HUES6 (cell line): ENCODE results near the gene SOX5.

Experiments
- H3K27ac ChIP-seq: 2 replicates; pipeline ENCODE4 v1.7.0; 2013; ENCODE audit warnings: low read depth, mild to moderate bottlenecking, low read length, inconsistent platforms
- H3K27me3 ChIP-seq: 2 replicates; pipeline ENCODE4 v1.6.1; 2013; ENCODE audit warnings: low read length; ENCODE audit not compliant: control insufficient read depth, insufficient read depth
- H3K36me3 ChIP-seq: 2 replicates; pipeline ENCODE4 v1.6.1; 2013; ENCODE audit warnings: low read length; ENCODE audit not compliant: control insufficient read depth, insufficient read depth
- H3K4me1 ChIP-seq: 2 replicates; pipeline ENCODE4 v1.6.1; 2013; ENCODE audit warnings: low read length; ENCODE audit not compliant: control insufficient read depth, insufficient read depth
- H3K4me3 ChIP-seq: 2 replicates; pipeline ENCODE4 v1.5.1; 2013; ENCODE audit warnings: low read depth, low read length
- H3K9ac ChIP-seq: one replicate; pipeline ENCODE4 v1.6.1; 2013; ENCODE audit warnings: mild to moderate bottlenecking, low read length
- H3K9me3 ChIP-seq: 2 replicates; pipeline ENCODE4 v1.6.1; 2013; ENCODE audit warnings: low read depth, low read length; ENCODE audit not compliant: control insufficient read depth, insufficient read depth

Gene SOX5

DNA sequence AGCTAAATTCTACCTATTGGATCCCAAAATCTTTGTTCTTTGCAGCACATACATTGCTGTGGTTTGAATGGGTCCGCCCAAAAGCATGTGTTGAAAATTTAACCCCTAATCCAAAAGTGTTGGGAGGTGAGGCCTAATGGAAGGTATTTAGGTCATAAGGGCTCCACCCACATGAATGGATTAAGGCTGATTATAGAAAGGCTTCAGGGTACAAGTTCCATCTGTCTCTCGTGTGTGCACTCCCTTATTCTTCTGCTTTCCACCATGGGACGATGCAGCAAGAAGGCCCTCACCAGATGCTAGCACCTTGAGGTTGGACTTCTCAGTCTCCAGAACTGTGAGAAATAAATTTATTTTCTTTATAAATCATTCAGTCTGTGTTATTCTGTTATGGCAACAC, 190.9 kb downstream of the SOX5 start:
- no peak overlapping the region for H3K9ac ChIP-seq
- peak overlapping the region; percentile 74 for H3K27ac ChIP-seq
- H3K27me3 ChIP-seq, result no peaks in the 10 kb centered on the region
- no peak overlapping the region for H3K4me3 ChIP-seq
- no peaks in the 10 kb centered on the region for H3K36me3 ChIP-seq
- peaks cover 53% of the 10 kb centered on the region for H3K4me1 ChIP-seq
- H3K9me3 ChIP-seq, result no peaks in the 10 kb centered on the region

DNA sequence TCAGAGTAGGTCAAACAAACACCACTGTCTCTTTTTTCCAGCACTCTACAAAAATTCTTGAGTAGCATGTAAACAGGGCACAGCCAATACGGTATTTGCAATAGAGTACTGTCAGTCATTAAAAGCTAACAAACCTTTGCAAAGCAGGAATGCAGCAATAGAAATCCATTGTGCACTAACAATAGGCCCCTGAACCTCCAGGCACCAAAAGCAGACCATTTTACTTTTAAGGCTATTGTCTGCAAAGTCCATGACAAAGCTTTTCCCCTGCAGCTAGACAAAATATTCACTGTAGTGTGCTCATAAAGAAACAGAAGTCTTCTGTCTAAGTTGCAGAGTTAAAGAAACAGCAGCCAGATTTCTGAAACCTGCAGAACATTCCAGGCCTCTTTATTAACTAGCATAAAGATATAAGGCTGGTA, 191.9 kb downstream of the SOX5 start:
- no peaks in the 10 kb centered on the region for H3K9me3 ChIP-seq
- H3K36me3 ChIP-seq, result no peaks in the 10 kb centered on the region
- H3K4me1 ChIP-seq, result peaks cover 58% of the 10 kb centered on the region
- no peaks in the 10 kb centered on the region for H3K27me3 ChIP-seq
- no peak overlapping the region for H3K9ac ChIP-seq
- H3K27ac ChIP-seq, result peak overlapping the region; percentile 87
- H3K4me3 ChIP-seq, result peak overlapping the region; percentile 16; the same call in 1 of the 2 replicates

DNA sequence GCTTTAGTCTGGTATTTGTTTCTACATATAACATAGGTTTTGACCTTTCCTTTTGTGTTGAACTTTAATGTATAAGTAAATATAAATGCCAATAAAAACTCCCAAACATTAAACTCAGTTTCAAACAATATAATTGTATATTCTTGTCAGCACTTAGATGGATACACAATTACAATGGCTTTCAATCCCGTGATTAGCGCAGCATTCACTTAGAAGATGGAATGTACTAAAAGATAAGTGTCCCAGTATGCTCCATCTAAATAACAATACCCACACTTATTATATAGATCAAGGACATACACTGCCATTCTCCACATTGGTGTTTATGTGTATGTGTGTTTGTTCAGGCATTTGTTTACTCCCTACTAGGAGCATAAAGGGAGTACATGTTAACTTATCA, 193.1 kb downstream of the SOX5 start:
- no peaks in the 10 kb centered on the region for H3K36me3 ChIP-seq
- H3K9ac ChIP-seq, result no peak overlapping the region
- H3K4me3 ChIP-seq, result no peak overlapping the region; the same call in 1 of the 2 replicates
- peak overlapping the region; percentile 87; the same call in 1 of the 2 replicates for H3K27ac ChIP-seq
- no peaks in the 10 kb centered on the region for H3K9me3 ChIP-seq
- no peaks in the 10 kb centered on the region for H3K27me3 ChIP-seq
- peaks cover 61% of the 10 kb centered on the region for H3K4me1 ChIP-seq

DNA sequence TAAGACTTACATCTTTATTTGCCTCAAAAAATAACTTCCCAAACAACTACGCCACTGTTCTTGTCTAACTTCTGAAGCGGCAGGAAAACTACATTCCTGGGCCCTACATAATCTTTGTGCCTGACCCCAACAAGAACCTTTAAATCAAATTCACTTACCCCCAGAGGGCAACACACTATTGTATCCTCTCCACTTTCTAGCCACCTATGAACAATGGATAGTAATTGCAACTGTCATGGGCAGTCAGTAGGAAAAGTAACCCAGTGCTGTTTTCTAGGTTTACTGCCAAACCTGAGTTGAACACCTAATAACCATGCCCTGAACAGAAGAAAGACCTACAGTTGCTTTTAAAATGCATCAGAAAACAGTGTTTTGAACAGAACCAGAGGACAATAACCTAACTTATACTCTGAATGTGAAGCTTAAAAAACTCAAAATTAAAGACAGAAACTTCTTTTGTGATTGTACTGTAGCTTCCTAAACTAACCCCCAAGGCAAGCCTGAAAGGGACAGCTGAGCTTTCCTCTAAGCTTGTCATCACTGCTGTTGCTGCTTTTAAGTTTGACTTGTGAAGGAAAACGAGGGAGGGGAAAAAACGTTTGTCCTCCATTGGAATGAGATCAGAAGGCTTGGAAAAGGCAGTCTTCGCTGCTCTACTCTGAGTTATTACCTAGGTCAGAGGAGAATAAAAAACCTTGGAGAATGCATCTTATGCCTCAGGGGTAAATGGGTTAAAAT, 195.7 kb downstream of the SOX5 start:
- Histone ChIP-seq H3K36me3 (no peaks in the 10 kb centered on the region), H3K4me1 (peaks cover 54% of the 10 kb centered on the region), H3K9ac (no peak overlapping the region), H3K9me3 (no peaks in the 10 kb centered on the region), H3K4me3 (no peak overlapping the region), H3K27me3 (no peaks in the 10 kb centered on the region), H3K27ac (0 out of 2 replicates have a peak overlapping the region, but pooled peaks have one; percentile 23)

DNA sequence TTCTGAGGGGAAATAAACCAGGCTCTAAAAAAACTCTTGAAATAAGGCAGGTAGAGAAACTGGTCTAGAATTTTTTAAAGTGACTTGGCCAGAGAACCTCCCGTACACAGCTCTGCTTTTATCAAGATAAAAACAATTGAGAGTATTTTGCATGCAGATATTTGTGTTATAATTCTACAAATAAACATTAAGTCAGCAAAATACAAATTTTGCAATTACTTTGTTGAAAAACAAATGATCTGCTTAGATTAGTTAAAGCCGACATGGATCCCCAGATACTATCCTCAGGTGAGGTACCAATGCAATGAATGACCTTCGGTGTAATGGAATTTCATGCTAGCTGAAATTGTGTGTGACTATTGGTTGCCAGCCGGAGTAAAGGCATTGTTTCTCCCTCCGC, 197.2 kb downstream of the SOX5 start:
- Histone ChIP-seq H3K4me3 (no peak overlapping the region), H3K4me1 (peaks cover 43% of the 10 kb centered on the region), H3K27me3 (no peaks in the 10 kb centered on the region), H3K27ac (no peak overlapping the region), H3K9ac (no peak overlapping the region), H3K9me3 (no peaks in the 10 kb centered on the region), H3K36me3 (no peaks in the 10 kb centered on the region)

DNA sequence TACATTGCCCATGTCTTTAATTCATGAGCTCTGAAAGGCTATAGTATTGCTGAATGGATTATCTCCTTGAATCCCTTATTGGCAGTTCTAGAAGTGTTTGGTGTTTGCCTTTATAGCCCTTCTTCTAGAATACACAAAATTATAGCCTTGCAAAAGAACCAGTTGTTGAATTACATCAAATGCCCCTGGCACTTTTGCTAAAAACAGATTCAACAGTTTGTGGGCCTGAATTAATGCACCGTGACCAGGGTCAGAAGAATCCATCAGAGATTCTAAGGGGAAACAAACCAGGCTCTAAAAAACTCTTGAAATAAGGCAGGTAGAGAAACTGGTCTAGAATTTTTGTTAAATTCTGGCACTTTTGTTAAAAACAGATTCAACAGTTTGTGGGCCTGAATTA, 197.8 kb downstream of the SOX5 start:
- no peak overlapping the region for H3K27ac ChIP-seq
- no peaks in the 10 kb centered on the region for H3K27me3 ChIP-seq
- H3K4me3 ChIP-seq, result no peak overlapping the region
- no peak overlapping the region for H3K9ac ChIP-seq
- no peaks in the 10 kb centered on the region for H3K9me3 ChIP-seq
- H3K36me3 ChIP-seq, result no peaks in the 10 kb centered on the region
- H3K4me1 ChIP-seq, result peaks cover 37% of the 10 kb centered on the region

DNA sequence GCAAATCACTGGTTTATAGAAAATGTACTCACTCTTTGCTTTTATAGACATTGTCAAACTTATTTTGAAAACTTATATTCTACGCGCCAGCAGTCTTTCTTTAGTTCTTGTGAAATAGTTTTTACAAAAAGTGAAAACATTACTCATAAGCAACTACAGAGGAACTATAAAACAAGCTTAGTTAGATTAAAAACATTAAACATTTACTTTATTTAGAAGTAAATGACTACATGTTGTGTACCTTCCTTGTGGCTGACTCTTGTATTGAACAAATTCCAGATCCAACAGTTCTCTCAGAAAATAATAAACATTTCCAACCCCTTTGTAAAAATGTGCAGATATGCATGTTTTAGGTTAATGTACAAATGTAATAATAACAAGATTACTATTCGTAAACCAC, 198.5 kb downstream of the SOX5 start:
- no peak overlapping the region for H3K4me3 ChIP-seq
- no peak overlapping the region for H3K27ac ChIP-seq
- H3K4me1 ChIP-seq, result peaks cover 30% of the 10 kb centered on the region
- H3K9ac ChIP-seq, result no peak overlapping the region
- H3K36me3 ChIP-seq, result no peaks in the 10 kb centered on the region
- no peaks in the 10 kb centered on the region for H3K27me3 ChIP-seq
- no peaks in the 10 kb centered on the region for H3K9me3 ChIP-seq

GRCh38 chr12:23744696-23745095, 204.8 kb downstream of the SOX5 start:
- H3K36me3 ChIP-seq, result no peaks in the 10 kb centered on the region
- no peaks in the 10 kb centered on the region for H3K27me3 ChIP-seq
- H3K4me3 ChIP-seq, result no peak overlapping the region
- H3K9ac ChIP-seq, result no peak overlapping the region
- peaks cover 12% of the 10 kb centered on the region for H3K4me1 ChIP-seq
- no peaks in the 10 kb centered on the region for H3K9me3 ChIP-seq
- H3K27ac ChIP-seq, result no peak overlapping the region

DNA sequence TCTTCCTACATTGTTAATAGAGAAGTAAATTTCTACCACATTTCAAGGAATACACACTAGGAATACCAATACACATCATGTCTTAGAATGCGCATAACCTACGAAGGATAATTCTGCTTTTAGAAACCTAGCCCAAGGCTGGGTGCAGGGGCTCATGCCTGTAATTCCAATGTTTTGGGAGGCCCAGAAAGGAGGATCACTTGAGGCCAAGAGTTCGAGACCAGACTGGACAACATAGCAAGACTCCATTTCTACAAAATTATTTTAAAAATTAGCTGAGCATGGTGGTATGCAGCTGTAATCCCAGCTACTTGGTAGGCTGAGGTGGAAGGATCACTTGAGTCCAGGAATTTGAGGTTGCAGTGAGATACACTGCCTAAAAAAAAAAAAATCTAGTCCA, 206.9 kb downstream of the SOX5 start:
- no peaks in the 10 kb centered on the region for H3K9me3 ChIP-seq
- H3K4me3 ChIP-seq, result no peak overlapping the region
- no peaks in the 10 kb centered on the region for H3K27me3 ChIP-seq
- peaks cover 12% of the 10 kb centered on the region for H3K4me1 ChIP-seq
- no peak overlapping the region for H3K27ac ChIP-seq
- no peaks in the 10 kb centered on the region for H3K36me3 ChIP-seq
- no peak overlapping the region for H3K9ac ChIP-seq

DNA sequence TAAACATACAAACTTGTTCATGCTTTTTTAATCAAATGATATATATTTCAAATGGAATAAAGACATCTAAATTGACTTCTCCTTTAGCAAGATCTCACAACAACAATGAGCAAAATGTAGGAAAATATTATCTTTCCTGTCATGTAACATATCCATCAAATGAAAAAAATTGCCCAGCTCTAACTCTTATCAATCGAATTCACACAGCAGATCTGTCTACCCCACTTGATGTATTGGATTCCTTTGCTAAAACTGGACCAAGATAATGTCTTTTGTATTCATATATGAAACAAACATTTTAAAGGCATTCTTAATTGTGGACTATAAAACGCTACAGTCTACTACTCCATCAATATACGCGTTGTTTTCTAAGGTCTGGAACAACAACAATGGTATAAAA, 218.0 kb downstream of the SOX5 start:
- H3K27me3 ChIP-seq, result no peaks in the 10 kb centered on the region
- H3K4me3 ChIP-seq, result no peak overlapping the region
- no peaks in the 10 kb centered on the region for H3K9me3 ChIP-seq
- no peaks in the 10 kb centered on the region for H3K4me1 ChIP-seq
- no peak overlapping the region for H3K27ac ChIP-seq
- no peaks in the 10 kb centered on the region for H3K36me3 ChIP-seq
- no peak overlapping the region for H3K9ac ChIP-seq

DNA sequence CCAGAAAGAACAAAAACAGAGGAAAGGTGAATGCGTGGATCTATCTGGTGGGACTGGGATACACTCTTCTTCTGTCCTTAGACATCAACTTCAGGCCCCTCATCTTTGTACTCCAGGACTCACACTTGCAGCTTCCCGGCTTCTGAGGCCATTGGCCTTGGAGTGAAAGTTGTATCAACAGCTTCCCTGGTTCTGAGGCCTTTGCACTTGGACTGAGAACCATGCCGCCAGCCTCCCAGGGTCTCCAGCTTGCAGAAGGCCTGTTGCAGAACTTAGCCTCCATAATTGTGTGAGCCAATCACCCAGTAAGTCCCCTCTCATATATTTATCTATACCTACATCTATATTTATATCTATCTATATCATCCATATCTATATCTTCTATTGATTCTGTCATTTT, 218.4 kb downstream of the SOX5 start:
- H3K4me1 ChIP-seq, result no peaks in the 10 kb centered on the region
- no peak overlapping the region for H3K9ac ChIP-seq
- no peak overlapping the region for H3K4me3 ChIP-seq
- H3K27ac ChIP-seq, result no peak overlapping the region
- no peaks in the 10 kb centered on the region for H3K36me3 ChIP-seq
- H3K27me3 ChIP-seq, result no peaks in the 10 kb centered on the region
- no peaks in the 10 kb centered on the region for H3K9me3 ChIP-seq
